AG04449 (cell line): ENCODE measurements around the gene NUP93.

ENCODE experiments used
- CTCF ChIA-PET: fragments of 350-600 bp; formaldehyde crosslinking; extraction: SDS; loops from one replicate; lab custom pipeline; 2021; ENCODE audit warnings: antibody characterized with exemption; lab: Yijun Ruan, JAX
- POLR2A ChIA-PET: fragments of 400-600, 350-600 bp; formaldehyde crosslinking; extraction: SDS; loops from one replicate; lab custom pipeline; 2020; ENCODE audit warnings: antibody characterized with exemption, inconsistent platforms; lab: Yijun Ruan, JAX
- DNase-seq: peaks from one replicate; pipeline ENCODE4 v3.0.0-alpha.2; 2010; ENCODE audit warnings: low read depth, low spot score
- H3K4me3 ChIP-seq: 2 replicates; pipeline ENCODE4 v1.5.1; 2011; ENCODE audit warnings: low read depth, mild to moderate bottlenecking, control low read depth, low read length
- CTCF ChIP-seq: IDR thresholded peaks from one replicate; pipeline ENCODE4 v1.5.1; 2011; ENCODE audit warnings: mild to moderate bottlenecking, moderate library complexity, low read length, control low read depth, inconsistent platforms; ENCODE audit not compliant: insufficient read depth; ENCODE audit errors: missing control alignments

NUP93 gene

GRCh38 chr16:56749672-56750491, 20.0 kb downstream of the NUP93 start:
- H3K4me3 ChIP-seq = no peak overlapping the region
- no peak for DNase-seq
- POLR2A ChIA-PET = no interaction called here

DNA sequence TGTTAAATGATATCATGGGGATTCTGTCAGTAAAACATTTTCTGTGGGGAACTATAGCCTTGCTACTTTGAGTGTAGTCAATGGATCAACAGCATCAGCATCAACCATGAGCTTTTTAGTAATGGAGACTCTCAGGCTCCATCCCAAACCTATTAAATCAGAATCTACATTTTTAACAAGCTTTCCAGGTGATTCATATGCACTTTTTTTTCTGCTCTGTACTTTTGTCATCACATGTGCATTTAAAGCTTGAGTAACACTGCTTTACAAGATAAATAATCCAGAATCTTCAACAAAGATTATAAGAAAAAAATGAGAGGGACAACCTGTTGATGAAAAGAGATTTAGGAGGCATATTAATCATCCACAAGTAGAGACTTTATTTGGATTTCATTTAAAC, 23.5 kb downstream of the NUP93 start:
- no peak for TF ChIP-seq CTCF
- POLR2A ChIA-PET = no interaction called here
- DNase-seq = no peak
- CTCF ChIA-PET = interaction anchor here (1.4 kb wide), 1 partner anchor 19 kb away, joined by 6 read pairs; no protein-coding TSS in a partner anchor
- no peak overlapping the region for H3K4me3 ChIP-seq

More at GRCh38 chr16:56749672-56750491, 20.0 kb downstream of the NUP93 start:
- TF ChIP-seq CTCF = no peak
- CTCF ChIA-PET = interaction anchor here (0.5 kb wide), 1 partner anchor 183 kb away, joined by 3 read pairs; no protein-coding TSS in a partner anchor

- no peak overlapping the region for H3K4me3 ChIP-seq
- DNase-seq = no peak
- ChIA-PET POLR2A (no interaction called here), CTCF (interaction anchor here (1.0 kb wide), 1 partner anchor 53 kb away, joined by 3 read pairs; no protein-coding TSS in a partner anchor)
- no peak for TF ChIP-seq CTCF
Measured at GRCh38 chr16:56755038-56755437, 25.1 kb downstream of the NUP93 start.

GRCh38 chr16:56758432-56758831, 28.5 kb downstream of the NUP93 start:
- ChIA-PET POLR2A (no interaction called here), CTCF (no interaction called here)
- no peak for TF ChIP-seq CTCF

GRCh38 chr16:56758930-56759329, 29.0 kb downstream of the NUP93 start:
- H3K4me3 ChIP-seq = no peak overlapping the region
- DNase-seq = no peak
- TF ChIP-seq CTCF = no peak
- ChIA-PET POLR2A (no interaction called here), CTCF (no interaction called here)

More at GRCh38 chr16:56758432-56758831, 28.5 kb downstream of the NUP93 start:
- H3K4me3 ChIP-seq = no peak overlapping the region
- DNase-seq = no peak

DNA sequence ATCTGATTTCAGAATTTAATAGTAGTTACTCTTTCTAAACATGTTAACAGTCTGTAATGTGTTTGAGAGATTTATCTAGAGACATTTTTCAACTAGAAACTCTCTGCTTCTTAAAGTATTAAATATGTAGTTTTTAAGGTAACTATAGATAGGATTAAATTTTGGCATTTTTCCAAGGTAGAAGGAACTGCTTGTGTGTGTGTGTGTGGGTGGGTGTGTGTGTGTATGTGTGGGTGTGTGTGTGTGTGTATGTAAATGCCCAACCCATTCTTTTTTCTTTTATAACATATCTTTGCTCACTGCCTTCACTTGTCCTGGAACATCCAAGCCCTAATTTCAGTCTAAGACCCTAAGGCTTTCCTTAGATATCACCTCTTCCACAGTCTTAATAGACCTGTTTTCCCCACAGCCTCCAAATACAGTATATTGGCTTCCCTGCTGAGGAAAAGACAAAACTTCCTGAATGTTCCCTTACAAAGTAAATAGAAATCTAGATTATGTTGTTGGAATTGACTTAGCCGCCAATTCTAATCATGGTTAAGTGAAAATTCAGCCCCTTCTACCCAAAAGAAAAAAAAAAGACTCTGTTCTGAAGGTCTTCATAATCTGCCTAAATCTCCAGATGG, 33.5 kb downstream of the NUP93 start:
- TF ChIP-seq CTCF = no peak
- CTCF ChIA-PET = interaction anchor here (1.0 kb wide), 1 partner anchor 13 kb away, joined by 3 read pairs; no protein-coding TSS in a partner anchor
- H3K4me3 ChIP-seq = no peak overlapping the region
- DNase-seq = no peak
- POLR2A ChIA-PET = no interaction called here
